ENCODE measurements around the gene DPY30.

DNA sequence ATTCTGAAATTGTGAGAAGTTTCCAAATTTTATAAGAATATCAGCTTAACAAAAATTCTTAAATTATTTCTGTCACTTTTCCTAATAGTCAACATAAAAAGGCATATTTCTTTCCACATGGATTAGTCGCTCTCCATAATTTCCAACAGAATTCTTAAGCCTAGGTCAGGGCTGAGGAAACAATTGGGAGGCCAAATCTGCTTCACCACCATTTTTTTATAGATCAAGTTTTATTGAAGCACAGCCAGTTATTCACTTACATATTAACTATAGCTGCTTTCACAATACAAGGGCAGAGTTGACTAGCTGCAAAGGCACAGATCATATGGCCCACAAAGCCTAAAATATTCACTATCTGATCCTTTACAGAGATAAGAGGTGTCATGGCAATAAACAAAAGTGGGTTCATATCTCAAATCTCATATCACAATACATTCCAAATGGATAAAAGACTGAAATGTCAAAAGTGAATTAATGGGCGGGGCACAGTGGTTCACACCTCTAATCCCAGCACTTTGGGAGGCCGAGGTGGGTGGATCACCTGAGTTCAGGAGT is 47.5 kb downstream of the DPY30 start:
- TF ChIP-seq, protein P1, sequence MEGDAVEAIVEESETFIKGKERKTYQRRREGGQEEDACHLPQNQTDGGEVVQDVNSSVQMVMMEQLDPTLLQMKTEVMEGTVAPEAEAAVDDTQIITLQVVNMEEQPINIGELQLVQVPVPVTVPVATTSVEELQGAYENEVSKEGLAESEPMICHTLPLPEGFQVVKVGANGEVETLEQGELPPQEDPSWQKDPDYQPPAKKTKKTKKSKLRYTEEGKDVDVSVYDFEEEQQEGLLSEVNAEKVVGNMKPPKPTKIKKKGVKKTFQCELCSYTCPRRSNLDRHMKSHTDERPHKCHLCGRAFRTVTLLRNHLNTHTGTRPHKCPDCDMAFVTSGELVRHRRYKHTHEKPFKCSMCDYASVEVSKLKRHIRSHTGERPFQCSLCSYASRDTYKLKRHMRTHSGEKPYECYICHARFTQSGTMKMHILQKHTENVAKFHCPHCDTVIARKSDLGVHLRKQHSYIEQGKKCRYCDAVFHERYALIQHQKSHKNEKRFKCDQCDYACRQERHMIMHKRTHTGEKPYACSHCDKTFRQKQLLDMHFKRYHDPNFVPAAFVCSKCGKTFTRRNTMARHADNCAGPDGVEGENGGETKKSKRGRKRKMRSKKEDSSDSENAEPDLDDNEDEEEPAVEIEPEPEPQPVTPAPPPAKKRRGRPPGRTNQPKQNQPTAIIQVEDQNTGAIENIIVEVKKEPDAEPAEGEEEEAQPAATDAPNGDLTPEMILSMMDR (conservative IDR thresholded peaks at IDR 0.05 in 1 of 2, IDR thresholded peaks at IDR 0.05 in 1 of 2; ENCODE audit: extremely low read depth in 1 of 2, insufficient read depth in 1 of 2, low read depth in 1 of 2, low read length in 2 of 2): no peak
- no peak for TF ChIP-seq EZH2 (IDR thresholded peaks at IDR 0.05; ENCODE audit: borderline replicate concordance, low read length)

Data from mammary epithelial cell (primary cell).